Right lung (tissue), 5 donors: ENCODE data around the gene CNEP1R1. TPM values are rescaled to one million over a fixed set of nuclear protein-coding genes. Genes with fewer than 3 reads are reported as not detected.
"Not testable (repeated sequence)": the region's sequence is repeated elsewhere in the genome, so short reads cannot be mapped to it uniquely, and the experiment has no call there.

Source experiments
- DNase-seq, 2 donors: peaks; one replicate each; pipeline ENCODE4 v3.0.0-alpha.2; 2013
- polyA plus RNA-seq, 5 donors: library from polyadenylated mRNA; unstranded; fragments of 120-200 nt; gene quantifications; one replicate each; pipeline versions ENCODE4 v1.2.1 to v1.2.3, GENCODE V29; 2013; ENCODE audit warnings: inconsistent platforms in 1 of 5, low replicate concordance in 1 of 5; ENCODE audit not compliant: insufficient read length in 5 of 5, insufficient read depth in 1 of 5

The CNEP1R1 gene
- polyA plus RNA-seq, 5 donors = 33.8 to 42.7 (median 35.8) TPM

- not testable (repeated sequence) for DNase-seq
These were observed 10.8 kb upstream of the CNEP1R1 start for GRCh38 chr16:50014211-50014610.

- no peak for DNase-seq
These were observed 9.4 kb upstream of the CNEP1R1 start for GRCh38 chr16:50015631-50016030.

- no peak for DNase-seq
These were observed 7.5 kb upstream of the CNEP1R1 start for GRCh38 chr16:50017553-50017952.

- DNase-seq = no peak
These were observed 3.5 kb upstream of the CNEP1R1 start for GRCh38 chr16:50021544-50021943.

- no peak for DNase-seq
These were observed 1.4 kb upstream of the CNEP1R1 start for GRCh38 chr16:50023641-50024040.

GRCh38 chr16:50024207-50024606 is 818 bp upstream of the CNEP1R1 start:
- DNase-seq = no peak

GRCh38 chr16:50025537-50025931 is 509 bp downstream of the CNEP1R1 start:
- no peak for DNase-seq

GRCh38 chr16:50027829-50028228 is 2.8 kb downstream of the CNEP1R1 start:
- DNase-seq = no peak

- DNase-seq = no peak
These were observed 10.5 kb downstream of the CNEP1R1 start for GRCh38 chr16:50035468-50035992.

GRCh38 chr16:50036426-50036825 is 11.4 kb downstream of the CNEP1R1 start:
- no peak for DNase-seq

GRCh38 chr16:50037662-50038220 is 12.7 kb downstream of the CNEP1R1 start:
- no peak for DNase-seq

GRCh38 chr16:50038286-50038685 is 13.3 kb downstream of the CNEP1R1 start:
- DNase-seq = no peak

- DNase-seq = no peak
These were observed 13.9 kb downstream of the CNEP1R1 start for GRCh38 chr16:50038756-50039529.

- DNase-seq = no peak
These were observed 15.0 kb downstream of the CNEP1R1 start for GRCh38 chr16:50040018-50040417.

GRCh38 chr16:50040710-50041109 is 15.7 kb downstream of the CNEP1R1 start:
- DNase-seq = no peak

GRCh38 chr16:50043358-50043757 is 18.3 kb downstream of the CNEP1R1 start:
- DNase-seq = no peak

- no peak for DNase-seq
These were observed 20.4 kb downstream of the CNEP1R1 start for GRCh38 chr16:50045412-50045811.

- no peak for DNase-seq
These were observed 21.8 kb downstream of the CNEP1R1 start for GRCh38 chr16:50046853-50047252.

- DNase-seq = no peak
These were observed 22.8 kb downstream of the CNEP1R1 start for GRCh38 chr16:50047864-50048263.

GRCh38 chr16:50050802-50051201 is 25.8 kb downstream of the CNEP1R1 start:
- DNase-seq = no peak

GRCh38 chr16:50056226-50056625 is 31.2 kb downstream of the CNEP1R1 start:
- no peak for DNase-seq

- DNase-seq = no peak
These were observed 33.2 kb downstream of the CNEP1R1 start for GRCh38 chr16:50058091-50058771.

- no peak for DNase-seq
These were observed 34.1 kb downstream of the CNEP1R1 start for GRCh38 chr16:50059111-50059510.
